Epidermal melanocyte (primary cell): ENCODE data around the gene IDI1.

Experiments
- DNase-seq: peaks from one replicate; pipeline ENCODE4 v3.0.0; 2011; ENCODE audit warnings: low spot score; ENCODE audit not compliant: insufficient read length

Gene IDI1

GRCh38 chr10:994836-995558 lies 53.9 kb downstream of the IDI1 start:
- no peak for DNase-seq

DNA sequence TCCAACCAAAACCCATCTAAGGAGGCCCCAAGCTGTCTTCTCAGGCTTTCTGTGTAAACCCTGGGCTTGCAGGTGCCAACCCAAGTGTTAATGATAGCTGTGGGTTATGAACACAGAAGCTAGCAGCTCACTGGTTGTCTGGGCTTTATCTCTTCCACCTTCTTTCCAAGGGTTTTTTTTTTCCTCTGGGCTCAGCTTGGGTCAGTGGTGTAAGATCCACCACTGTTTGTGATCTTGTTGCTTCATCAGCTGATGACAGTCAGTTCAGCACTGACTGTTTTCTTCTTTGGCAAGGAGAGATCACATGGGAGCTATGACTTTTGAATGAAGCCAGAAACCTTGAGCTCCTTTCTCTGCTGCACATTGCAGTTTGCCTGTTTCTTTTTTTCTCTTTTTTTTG lies 56.0 kb downstream of the IDI1 start:
- no peak for DNase-seq

DNA sequence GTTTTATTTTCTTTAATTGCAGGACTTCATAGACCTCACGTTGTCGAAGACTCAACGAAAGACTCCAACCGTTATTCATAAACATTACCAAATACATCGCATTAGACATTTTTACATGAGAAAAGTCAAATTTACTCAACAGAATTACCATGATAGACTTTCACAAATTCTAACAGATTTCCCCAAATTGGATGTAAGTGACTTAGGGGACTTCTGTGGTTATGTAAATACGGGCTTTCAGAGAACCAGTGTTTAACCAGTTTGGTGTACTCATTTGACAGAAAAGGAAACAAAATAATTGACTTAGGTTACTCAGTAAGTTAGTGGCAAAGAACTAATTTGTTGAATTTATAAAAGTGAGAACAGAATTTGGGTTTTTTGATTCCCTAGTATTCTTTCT lies 56.5 kb downstream of the IDI1 start:
- DNase-seq = no peak

- DNase-seq = no peak
Observed at GRCh38 chr10:990808-991207, 58.1 kb downstream of the IDI1 start.
